Dedifferentiated amniotic fluid mesenchymal stem cell (primary cell): Measurements from ENCODE around the gene ELOVL2.
"Not testable (repeated sequence)": the region's sequence is repeated elsewhere in the genome, so short reads cannot be mapped to it uniquely, and the experiment has no call there.

Experiments
- DNase-seq: peaks from one replicate; pipeline ENCODE4 v3.0.0-alpha.2; 2016; ENCODE audit errors: extremely low spot score

ELOVL2 gene, protein sequence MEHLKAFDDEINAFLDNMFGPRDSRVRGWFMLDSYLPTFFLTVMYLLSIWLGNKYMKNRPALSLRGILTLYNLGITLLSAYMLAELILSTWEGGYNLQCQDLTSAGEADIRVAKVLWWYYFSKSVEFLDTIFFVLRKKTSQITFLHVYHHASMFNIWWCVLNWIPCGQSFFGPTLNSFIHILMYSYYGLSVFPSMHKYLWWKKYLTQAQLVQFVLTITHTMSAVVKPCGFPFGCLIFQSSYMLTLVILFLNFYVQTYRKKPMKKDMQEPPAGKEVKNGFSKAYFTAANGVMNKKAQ

DNA sequence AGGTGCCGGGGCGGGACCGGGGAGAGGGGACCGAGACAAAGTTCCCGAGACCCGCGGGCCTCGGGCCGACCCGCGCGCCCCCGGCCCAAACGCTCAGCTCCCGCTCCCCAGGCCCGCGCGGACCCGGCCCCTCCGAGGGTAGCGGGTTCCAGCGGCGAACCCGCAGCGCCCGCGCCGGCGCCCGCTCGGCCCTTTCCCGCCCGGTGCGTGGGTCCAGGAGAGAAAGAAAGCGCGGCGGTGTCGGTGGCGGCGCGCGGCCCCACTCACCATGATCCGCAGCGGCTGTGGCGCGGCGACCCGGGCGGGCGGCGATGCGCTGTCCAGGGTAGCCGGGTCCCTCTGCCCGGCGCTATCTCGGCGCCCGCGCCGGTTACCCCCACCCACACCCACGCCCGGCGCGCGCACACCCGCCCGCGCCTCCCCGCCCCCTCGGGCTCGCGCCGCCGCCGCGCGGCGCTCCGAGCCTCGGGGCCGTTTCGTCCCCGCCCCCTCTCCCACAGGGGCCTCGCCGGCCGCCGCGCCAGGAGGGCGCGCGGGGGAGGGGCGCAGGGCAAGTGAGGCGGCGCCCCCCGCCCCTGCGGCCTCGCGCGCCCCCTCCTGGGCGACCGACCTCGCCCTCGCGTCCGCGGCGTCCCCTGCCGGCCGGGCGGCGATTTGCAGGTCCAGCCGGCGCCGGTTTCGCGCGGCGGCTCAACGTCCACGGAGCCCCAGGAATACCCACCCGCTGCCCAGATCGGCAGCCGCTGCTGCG lies at the start of gene ELOVL2:
ELOVL2 (minus strand) TSS at position 345 of the 751 bp plus-strand sequence; CDS start at position 270, 75 bp downstream.
- DNase-seq, result no peak

DNA sequence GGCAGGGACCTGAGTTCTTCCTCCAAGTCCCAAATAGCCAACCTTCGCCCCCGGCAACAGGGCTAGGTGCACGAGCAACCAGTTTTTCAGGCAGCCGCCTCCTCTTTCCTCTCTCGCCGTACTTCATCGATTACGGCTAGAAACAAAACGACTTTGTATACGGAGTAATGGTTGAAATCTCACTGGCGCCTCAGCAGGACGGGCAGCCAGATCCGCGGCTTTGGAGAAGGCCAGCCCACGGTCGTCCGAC lies 49.2 kb upstream of the ELOVL2 start:
- DNase-seq, result no peak

DNA sequence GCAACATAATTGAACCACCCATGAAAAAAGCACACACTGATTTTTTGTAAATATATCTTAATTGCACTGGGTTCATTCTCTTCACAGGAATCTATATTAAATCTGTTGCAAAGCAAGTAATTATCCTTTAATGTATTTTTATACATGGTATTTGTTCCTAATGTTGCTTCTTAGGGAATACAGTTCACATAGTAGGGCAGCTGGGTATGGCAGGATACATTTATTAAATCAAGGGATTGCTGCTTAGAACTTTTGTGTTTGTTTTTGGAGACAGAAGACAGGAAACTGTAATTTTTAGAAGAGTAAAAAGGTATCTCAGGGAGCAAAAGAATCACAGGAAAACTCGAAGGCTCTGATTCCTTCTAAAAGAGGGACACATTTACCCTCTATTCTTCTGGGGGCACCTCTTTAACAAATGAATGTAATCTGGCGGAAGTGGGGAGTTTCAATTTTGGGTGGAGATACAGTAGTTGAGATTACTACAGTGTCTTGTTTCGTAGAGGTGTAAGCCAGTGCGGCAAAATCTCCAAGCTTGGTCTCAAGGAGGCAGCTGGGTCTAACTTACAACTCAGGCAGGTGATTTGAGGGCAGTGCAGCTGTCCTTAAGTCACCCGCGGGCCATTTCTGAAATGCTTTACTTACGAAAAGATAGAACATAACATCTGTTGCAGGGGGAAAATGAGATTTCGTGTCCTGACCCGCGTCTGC lies 48.7 kb upstream of the ELOVL2 start:
- DNase-seq, result peak; percentile 25

DNA sequence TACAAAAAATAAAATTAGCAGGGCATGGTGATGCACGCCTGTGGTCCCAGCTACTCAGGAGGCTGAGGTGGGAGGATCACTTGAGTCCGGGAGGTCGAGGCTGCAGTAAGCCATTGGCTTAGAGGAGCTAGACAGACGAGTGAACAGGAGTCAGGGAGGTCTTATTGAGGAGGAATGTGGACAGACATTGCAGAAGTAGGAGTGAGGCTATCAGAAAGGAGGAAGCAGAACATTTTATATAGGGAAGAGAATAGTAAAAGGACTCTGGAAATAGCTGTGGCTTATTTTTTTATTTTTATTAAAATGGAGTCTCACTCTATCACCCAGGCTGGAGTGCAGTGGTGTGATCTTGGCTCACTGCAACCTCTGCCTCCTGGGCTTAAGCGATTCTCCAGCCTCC lies 47.0 kb upstream of the ELOVL2 start:
- DNase-seq, result not testable (repeated sequence)

DNA sequence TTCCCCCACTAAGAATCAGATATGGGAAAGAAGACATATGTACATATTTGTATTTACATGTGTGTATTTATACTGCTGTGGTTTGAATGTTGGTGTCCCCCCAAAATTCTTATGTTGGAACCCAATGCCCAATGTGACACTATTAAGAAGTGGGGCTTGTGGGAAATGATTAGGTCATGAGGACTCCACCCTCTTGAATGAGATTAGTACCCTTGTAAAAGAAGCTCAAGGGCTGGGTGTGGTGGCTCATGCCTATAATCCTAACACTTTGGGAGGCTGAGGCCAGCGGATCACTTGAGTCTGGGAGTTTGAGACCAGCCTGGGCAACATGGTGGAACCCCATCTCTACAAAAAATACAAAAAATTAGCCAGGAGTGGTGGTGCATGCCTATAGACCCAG lies 45.6 kb upstream of the ELOVL2 start:
- DNase-seq, result no peak

DNA sequence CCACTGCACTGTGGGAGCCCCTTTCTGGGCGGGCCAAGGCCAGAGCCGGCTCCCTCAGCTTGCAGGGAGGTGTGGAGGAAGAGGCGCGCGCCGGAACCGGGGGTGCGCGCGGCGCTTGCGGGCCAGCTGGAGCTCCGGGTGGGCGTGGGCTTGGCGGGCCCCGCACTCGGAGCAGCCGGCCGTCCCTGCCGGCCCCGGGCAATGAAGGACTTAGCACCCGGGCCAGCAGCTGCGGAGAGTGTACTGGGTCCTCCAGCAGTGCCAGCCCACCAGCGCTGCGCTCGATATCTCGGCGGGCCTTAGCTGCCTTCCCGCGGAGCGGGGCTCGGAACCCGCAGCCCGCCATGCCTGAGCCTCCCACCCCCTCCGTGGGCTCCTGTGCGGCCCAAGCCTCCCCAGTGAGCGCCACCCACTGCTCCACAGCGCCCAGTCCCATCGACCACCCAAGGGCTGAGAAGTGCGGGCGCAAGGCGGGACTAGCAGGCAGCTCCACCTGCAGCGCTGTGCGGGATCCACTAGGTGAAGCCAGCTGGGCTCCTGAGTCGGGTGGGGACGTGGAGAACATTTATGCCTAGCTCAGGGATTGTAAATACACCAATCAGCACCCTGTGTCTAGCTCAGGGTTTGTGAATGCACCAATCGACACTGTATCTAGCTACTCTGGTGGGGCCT lies 43.2 kb upstream of the ELOVL2 start:
- DNase-seq, result not testable (repeated sequence)

DNA sequence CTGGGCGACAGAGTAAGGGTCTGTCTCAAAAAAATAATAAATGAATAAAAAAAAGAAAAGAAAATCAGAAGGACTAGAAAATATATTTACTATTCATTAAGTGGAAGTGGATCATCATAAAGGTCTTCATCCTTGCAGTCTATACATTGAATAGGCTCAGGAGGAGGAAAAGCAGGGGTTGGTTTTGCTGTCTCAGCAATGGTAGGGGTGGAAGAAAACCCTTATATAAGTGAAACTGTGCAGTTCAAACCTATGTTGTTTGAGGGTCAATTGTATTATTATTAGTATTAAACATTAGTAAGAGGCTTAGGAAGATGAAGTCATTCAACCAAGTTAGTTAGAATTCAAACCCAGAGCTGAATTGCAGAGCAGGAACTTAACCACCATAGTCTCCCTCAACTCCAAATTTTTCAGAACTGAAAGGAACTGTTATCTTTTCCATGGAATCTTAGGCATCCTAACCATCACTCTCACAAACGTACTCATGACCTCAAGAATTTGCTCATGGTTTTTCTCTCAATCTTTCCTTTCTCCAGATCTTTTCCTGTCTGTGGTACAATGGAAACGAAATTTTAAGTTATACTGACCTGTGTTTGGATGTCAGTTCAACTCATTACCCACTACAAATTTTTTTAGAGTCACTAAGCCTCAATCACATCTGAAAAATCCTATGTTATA lies 41.8 kb upstream of the ELOVL2 start:
- DNase-seq, result peak; percentile 44

DNA sequence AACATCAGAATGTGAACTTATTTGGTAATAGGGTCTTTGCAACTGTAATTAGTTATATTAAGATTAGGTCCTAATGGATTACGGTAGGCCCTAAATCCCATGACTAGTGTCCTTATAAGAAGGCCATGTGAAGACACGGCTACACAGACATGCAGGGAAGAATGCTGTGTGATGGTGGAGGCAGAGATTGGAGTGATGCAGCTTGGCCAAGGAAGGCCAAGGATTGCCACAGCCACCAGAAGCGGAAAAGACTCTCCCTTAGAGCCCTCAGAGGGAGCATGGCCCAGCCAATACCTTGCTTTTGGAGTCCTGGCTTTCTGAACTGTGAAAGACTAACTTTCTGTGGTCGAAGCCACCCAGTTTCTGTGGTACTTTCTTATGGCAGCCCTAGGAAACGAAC lies 39.9 kb upstream of the ELOVL2 start:
- no peak for DNase-seq

DNA sequence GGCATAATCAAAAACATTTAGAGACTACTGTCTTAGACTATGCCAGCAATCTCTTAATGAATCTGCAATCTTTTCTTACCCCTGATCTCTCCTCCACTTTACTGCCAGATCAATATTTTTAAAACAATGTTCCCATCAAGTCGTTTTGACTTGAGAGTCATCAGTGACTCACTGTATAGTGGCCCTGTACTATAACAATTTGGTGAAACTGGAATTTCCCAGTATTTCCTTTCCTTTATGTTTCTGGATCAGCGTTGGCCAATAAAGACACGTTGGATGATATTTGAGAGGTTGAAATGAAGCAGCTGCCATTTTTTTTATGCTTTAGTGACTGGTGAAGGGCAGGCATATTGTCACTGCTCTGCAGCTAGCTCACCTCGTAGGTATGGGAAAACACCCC lies 39.4 kb upstream of the ELOVL2 start:
- DNase-seq, result no peak

DNA sequence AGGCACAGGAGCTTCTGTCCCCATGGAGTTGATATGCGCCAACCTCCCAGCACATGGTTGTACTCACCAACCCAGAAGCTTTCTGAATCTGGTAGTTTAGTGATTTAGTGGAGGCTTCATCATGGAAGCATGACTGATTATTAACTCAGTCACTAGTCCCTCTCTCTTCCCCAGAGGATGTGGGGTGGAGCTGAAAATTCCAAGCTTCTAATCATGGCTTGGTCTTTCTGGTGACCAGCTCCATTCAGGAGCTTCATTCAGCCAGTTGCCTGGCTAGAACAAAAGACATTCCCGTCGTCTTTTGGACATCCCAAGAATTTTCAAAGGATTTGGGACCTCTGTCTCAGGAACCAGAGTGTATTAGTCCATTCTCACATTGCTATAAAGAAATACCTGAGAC lies 36.2 kb upstream of the ELOVL2 start:
- no peak for DNase-seq

DNA sequence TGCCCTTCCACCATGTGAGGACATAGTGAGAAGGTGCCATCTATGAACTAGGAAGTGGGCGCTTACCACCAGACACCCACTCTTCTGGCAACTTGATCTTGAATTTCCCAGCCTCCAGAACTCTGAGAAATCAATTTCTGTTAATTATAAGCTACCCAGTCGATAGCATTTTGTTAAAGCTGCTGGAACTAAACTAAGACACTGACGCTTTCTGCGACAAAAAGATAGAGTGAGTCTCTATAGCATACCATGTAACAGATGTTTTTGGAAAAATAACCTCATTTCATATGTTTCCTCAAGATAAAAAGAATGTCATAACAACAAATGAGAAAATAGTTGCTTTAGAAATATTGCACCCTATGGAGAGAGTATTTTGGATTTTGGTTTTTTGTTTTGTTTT lies 34.2 kb upstream of the ELOVL2 start:
- DNase-seq, result no peak

DNA sequence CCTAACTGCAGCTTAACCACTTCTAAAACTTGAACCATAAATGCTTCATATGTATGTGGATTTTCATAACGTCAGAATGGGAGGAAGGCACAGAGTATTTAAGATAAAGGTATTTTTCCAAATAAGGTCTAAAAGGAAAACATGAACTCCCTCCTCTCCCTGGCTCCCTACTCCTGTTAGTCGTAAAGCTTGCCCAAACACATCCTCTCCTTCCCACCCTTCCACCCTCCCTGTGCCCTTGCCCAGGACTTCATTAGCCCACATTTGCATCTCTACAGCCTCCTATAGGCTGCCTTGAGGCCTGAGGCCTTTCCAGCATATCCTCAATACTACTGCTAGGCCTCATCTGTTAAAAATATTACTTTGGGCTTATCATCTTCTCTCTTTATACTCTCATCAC lies 32.4 kb upstream of the ELOVL2 start:
- no peak for DNase-seq

DNA sequence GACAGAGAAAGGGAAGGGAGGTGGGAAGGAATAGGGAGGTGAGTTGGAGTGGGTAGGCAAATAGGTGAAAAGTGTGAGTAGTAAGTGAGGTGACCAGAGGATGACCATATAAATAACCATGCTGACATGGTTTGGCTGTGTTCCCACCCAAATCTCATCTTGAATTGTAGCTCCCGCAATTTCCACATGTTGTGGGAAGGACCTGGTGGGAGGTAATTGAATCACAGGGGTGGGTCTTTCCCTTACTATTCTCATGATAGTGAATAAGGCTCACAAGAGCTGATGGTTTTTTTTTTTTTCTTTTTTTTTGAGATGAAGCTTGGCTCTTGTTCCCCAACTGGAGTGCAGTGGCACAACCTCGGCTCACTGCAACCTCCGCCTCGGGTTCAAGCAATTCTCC lies 28.0 kb upstream of the ELOVL2 start:
- DNase-seq, result no peak

DNA sequence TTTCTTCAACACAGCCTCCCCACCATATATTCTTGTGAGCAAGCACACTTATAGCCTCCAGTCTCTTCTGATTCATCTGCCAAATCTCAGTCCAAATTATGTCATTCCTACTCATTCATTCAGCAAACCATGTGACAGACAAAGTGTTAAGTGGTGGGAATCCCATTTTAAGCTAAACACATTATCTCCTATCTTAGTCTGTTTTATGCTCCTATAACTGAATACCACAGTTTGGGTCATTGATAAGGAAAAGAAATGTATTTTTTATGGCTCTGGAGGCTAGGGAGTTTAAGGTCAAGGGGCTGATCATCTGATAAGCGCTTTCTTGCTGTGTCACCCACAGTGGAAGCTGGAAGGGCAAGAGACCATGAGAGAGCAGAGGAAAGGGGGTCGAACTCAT lies 25.7 kb upstream of the ELOVL2 start:
- no peak for DNase-seq

DNA sequence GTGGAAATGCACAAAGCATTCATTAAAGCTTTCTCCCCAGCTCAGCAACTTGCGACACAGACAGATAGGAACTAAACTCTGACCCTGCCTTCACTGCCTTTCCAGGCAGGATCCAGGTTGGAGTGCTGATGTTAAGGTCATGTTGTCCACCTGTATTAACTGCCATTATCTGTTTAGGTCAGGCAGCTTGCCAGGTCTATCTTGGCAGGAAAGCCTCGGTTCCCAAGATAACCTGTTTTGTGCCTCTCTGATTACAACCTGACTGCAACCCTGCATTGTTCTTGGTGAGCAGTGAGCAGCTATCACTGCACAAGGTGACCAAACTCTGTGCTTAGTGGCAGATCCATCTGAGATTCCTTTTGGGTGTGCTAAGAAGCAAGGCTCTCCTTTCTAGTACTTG lies 23.2 kb upstream of the ELOVL2 start:
- no peak for DNase-seq

DNA sequence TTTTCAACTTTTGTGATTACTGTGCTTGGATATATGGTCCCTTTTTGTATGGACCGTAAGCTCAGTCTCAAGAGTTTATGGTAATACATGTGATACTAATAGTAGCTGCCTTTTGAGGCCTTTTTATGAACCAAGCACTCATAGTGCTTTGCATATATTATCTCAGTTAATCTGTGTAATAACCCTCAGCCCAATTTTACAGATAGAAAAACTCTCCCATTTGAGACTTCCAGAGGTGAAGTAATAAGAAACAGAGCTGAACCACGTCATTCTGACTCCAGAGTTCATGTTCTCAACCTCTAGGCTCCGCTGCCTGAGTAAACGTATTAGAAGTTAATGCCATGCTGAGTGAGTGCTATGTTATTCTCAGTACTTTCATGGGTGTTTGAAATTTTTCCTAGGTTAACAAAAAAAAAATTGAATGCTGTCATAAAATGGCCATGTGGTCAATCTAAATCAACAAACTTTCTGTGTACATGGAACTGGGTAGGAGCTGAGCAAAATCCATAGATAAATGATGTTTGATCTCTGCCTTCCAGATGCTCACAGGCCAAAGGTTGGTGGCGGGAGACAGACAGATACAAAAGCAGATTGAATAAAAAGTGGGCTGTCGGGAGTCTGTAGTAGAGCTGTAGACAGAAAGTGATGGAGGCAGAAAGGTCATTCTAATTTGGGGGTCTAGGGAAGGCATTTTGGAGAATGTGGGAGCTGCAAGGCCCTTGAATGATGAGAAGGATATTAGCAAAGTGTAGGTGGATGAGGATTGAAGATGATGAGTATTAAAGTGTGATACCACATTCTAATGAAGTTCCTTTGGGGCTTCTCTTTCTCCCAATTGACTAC lies 22.6 kb upstream of the ELOVL2 start:
- no peak for DNase-seq

DNA sequence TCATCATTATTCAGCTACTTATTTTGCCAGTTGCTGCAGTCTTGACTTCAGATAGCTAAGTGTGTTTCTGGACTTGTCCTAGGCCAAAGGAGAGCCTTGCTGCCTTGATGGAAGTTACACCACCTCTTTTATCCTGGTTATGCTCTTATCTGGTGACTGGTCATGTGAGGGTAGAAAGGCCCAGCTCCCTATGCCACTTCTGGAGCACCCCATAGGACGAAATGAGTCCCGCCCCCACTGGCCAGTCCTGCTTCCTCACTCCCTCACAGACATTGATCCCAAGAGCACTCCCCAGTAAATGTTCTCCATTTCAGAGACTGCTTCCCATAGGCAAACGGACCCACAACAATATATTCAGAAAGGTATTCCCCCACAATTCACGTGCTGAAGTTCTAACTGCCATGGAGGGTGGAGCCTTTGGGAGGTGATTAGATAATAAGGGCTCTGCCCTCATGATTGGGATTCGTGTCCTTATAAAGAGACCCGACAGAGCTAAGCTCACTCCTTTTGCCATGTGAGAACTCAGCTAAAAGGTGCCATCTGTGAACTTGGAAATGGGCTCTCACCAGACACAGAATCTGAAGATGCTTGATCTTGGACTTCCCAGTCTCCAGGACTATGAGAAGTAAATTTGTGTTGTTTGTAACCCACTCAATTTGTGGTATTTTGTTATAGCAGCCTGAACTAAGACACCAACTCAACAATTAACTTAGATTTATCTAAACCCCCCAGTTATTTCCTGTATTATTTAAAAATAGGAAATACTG lies 21.5 kb upstream of the ELOVL2 start:
- no peak for DNase-seq

DNA sequence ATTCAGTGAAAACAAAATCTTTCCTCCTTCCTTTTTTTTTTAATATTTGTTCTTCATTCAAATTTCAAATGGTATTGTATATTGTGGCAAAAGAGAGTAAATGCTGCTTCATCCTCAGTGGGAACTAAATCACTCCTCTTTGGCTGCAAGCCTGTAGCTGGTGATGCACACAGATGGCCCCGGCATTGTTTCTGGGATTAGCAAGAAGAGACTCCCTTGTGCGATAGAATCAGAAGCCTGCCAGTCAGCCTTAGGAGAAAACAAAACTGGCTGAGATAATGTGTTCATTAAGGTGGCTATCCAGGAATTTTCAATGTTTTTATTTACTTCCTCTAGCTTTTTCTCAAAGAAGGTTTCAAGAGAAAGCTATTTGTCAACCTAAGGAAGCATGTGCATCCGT lies 20.7 kb upstream of the ELOVL2 start:
- DNase-seq, result no peak

DNA sequence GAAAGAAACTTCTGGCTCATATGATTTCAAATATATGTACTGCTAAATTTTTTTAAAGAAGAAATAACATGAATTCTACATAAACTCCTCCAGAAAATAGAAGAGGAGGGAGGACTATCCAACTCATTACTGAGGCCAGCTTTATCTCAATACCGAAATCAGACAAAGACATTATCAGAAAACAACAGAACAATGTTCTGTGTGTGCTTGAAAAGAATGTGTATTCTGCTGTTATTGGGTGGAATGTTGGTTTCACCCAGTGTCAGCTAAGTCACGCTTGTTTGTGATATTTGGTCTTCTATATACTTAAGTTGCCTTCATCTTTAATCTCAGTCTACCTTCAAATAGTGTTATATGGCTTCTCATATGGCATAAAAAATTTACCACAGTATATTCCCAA lies 18.6 kb upstream of the ELOVL2 start:
- no peak for DNase-seq

DNA sequence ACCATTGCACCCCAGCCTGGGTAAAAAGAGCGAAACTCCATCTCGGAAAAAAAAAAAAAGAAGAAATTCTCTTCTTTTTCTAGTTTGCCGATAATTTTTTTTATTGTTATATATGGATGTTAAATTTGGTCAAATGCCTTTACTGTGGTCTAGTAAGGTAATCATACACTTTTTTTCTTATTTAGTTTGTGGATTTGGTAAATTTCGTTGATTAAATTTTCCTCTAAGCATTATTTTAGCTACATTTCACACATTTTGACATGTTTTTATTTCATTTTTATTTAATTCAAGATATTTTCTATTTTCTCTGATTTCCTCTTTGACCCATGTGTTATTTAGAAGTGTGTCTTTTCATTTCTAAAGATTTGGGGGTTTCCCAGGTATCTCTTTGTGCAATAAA lies 18.0 kb upstream of the ELOVL2 start:
- DNase-seq, result no peak
